Mucosa of gallbladder (tissue), 1 donor: ENCODE results near the gene HMX1. TPM values are rescaled to one million over a fixed set of nuclear protein-coding genes. Genes with fewer than 3 reads are reported as not detected.

Source experiments
- DNase-seq: peaks from one replicate; pipeline ENCODE4 v3.0.0-alpha.2; 2020; ENCODE audit warnings: low spot score
- total RNA-seq: library from RNA; stranded (reverse); gene quantifications from one replicate; pipeline ENCODE4 v1.2.1, GENCODE V29; 2021
- donor health status: DM: no; HTN: no; CAD: no.

The HMX1 gene
- not detected for total RNA-seq

DNA sequence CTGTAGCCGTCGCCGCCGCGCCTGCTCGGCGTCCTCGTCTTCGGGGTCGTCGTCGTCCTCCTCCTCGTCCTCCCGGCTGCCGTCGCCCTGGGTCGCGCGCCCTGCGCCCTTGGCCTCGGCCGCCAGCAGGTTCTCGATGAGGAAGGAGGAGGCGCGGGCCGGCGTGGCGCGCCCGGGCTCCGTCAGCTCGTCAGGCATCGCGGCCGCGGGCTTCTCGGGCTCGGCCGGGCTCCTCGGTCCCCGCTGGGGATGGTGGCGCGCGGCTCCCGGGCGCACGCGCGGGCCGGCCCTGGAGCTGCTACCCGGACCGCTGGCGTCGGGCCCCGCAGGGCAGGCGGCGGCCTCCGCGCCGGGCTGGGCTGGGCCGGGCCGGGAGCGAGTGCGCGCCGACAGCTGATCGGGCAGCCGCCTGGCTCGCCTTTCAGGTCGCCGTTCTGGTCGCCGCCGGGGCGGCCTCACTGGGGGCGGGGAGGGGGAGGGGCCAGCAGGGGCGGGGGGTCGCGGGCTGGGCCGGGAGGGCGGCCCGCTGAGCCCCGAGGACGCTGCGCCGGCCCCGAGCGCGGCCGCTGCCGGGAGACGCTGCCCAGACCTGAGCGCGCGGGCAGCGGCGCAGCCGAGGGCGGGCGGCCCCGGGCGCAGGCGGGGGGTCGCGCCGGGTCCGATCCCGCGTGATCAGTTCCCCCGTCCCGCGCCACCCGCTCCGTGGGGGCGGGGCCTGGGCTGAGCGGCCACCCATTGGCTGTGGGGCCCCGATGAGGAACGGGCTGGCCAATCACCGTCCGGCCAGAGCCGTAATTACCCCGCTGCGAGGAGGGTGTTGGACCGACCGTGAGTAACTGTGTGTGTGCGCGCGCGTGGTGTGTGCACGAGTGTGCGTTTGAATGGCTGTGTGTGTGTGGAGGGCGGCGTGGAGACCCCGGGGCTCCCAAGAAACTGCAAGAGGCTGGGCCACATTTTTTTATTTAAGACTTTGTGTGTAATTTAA lies at the start of gene HMX1:
Gene HMX1, minus strand, starts transcription at position 423 of the 985 bp plus-strand sequence. Its CDS starts 225 bp downstream, at position 198.
- DNase-seq = no peak

DNA sequence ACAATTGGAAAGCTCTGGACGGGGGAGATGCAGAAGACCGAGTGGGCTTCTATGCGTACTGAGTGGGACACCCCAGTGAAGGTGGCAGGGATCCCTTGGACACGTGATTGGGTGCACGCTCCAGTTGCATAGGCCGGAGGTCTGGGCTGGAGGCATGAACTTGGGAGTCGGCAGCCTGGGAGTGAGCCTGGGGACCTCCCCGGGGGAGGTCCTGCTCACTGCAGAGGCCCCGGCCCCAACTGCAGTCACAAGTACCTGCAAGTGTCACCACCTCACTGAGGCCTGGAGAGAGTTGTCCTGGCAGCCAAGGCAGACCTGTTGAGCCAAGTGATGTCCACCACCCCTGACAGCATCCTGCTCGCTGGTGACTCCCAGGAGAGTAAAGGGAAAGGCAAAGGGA lies 49.3 kb upstream of the HMX1 start:
- DNase-seq = no peak

DNA sequence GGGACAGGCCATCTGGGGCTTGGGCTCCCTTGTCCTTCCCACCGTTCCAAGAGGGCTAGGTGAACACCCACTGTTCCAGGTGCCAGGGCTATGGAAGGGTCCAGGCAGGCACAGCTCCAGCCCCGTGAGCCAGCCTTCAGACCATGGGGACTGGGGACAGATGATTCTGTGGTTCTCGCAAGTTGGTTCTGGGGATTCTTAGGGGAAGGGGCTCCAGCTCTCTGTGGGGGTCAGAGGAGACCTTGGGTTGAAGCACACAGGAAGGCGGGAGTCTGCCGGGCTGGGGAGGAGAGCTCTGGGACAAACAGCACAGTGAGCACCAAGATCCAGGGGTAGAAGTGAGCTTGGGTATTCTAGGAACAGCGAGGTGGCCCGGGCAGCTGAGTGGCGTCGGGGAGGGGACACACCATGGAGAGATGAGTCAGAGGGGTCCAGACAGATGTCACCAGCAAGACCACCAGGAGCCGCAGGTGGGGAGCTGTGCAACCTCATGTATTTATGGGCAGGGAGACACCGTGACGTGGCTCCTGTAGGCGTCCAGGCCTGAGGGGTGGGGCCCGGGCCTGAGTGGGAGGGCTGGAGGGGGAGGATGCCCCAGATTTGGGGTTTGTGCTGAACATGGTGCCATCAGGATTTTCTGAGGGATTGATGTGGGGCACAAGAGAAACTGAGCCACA lies 48.8 kb upstream of the HMX1 start:
- peak; percentile 5 for DNase-seq

DNA sequence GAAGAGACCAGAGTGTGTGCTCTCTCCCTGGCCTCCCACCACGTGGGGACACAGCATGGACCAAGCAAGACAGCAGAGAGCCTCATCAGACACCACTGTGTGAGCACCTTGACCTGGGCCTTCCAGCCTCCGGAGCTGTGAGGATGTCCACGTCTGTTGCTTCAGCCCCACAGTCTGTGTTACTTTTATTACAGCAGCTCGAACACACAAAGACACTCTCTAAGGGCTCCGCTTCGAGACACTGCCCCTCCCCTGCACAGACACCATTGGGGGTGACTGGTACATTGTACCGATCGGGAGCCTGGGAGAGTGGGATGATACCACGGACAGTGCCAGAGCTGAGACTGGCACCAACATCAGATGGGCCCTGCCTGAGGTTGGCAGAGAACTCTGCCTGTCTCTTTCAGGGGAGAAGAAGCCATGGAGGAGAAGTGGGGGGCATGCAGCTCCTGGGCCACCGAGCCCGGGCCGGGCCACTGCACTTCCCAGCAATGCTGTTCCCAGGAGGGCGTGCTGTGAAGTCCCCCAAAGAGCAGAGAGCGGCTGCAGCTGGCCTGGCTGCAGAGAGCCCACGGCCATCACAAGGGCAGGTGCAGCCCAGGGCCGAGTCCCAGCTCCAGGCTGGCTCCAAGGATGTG lies 48.1 kb upstream of the HMX1 start:
- DNase-seq = peak; percentile 6

DNA sequence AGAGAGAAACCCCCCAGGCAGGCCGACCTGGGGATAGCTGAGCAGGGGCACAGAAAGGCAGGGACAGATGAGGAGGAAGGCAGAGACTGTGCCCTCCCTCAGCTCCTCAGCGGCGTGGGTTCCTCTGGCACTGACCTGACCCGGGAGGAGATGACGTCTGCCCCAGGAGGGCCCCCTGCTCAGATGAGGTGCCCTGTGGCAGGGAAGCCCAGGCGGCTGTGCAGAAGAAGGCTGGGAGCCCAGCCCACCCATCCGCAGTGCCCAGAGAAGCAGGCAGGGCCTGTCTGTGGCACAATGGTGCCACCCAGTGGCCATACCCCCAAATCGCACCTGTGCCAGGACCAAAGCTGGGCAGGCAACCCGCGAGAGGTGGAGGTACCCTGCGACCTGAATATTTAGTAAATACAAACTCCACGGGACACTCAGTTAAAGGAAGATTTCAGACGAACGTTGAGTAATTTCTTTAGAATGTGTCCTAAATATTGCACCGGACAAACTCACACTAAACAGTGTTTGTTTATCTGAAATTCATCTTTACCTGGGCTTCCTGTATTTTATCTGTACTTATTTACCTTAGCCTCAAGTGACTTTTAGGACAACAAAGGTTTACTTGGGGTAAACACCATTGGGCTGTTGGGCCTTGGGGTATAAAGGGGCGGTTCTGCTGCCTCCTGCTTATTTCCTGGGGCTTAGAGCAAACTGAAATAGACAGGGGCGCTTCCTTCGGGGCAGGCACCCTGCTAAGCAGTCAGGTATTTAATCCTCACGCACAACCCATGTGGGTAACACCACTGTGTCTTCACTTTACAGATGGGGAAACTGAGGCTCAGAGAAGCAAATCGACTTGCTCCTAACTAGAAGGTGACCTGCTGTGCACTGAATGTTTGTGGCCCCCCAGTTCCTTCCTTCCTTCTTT lies 46.5 kb upstream of the HMX1 start:
- DNase-seq = peak; percentile 50

DNA sequence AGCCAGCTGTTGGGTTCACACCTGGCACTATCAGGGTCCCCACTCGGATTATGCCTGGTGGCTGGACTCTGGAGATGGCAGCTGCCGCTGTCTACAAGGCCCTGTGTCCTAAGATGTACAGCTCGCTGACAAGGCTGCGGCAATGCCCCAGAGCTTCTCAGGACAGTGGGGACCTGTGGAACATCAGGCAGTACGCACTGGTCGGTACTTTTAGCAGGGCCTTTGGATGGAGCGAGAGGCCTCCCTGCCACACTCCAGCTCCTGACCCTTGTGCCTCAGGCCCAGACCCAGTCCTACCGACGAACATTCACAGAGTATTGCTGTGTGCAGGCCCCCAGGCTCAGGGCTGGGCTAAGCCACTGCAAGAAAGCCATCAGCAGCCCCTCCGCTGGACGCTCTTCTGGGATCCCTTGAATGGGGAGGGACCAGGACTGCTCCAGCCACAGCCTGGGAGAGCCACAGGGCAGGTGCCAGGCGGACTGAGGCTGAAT lies 45.7 kb upstream of the HMX1 start:
- peak; percentile 4 for DNase-seq

DNA sequence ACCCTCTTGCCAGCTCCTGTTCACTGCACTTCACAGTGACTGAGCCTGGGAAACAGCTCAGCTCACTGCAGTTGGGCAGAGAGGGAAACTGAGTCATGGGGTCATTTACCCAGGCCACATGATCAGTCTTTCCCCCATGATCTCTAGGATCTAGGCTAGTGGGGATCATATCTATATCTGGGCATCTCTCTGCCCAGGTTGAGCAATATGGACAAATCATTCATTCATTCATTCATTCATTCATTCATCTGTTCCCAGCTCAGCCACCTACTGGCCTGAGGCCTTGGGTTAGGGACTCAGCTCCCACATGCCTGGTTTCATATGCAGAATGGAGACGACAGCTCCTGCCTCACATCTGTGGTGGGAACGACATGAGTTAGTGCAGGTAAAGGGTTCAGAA lies 45.3 kb upstream of the HMX1 start:
- DNase-seq = no peak

DNA sequence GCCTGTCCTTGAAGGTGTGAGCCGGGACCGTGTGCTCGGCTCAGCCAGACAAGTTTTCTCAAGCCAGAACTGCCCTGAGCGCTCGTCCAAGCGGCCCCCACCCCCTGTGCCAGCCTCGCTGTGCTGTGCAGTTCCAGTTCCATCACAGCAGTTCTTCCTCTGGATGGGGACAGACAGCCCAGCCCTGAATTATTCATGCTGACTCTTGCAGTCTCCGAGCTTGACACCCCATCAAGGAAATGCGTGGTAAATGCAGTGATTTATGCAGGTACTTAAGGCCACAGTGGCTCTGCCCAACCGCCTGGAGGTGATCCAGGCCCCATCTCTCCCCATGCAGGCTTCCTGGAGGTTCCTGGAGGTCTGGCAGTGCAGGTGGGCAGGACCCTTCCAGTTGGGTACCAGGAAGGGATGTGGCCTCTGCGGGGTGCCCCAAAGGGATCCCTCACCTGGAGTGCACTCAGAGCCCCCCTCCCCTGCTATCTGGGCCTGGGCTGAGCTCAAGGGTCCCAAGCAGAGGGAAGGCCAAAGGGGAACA lies 44.8 kb upstream of the HMX1 start:
- no peak for DNase-seq

DNA sequence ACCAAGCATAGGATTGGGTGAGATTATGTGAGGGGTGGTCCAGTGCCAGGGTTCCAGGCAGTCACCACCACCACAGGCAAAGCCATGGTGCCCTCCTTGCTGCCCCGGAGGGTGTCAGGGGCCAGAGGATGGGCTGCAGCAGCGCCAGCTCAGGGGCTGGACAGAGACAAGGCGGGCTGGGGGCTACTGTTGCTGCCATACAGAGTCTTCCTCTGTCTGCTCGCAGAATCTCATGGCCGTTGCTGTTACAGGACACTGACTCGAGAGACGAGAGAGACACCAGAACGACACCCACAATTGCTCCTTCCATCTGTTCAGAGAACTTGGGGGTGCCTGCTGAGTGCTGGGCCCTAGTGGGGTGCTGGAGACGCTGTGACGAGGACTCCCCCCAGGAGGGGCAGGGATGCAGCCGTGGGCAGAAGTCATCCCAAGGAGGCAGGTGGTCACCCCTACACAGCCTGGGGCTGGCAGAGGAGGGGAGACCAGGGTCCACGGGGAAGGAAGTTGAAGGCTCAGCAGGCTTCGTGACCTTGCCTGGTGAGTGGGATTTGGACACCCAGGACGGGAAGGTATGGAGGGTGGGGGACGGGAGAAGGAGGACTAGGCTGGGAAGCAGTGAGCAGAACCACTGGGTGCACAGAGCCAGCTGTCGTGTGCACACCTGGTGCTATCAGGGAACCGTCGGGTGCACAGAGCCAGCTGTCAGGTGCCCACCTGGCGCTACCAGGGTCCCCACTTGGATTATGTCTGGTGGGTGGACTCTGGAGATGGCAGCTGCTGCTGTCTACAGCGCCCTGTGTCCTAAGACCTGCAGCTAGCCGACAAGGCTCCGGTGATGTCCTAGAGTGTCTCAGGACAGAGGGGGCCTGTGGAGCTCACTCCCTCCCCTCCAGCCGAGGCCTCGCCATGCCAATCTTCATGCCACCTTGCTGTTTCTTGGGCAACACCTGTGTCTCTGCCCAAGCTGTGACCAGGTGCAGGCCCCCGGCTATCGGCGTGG lies 43.9 kb upstream of the HMX1 start:
- no peak for DNase-seq

DNA sequence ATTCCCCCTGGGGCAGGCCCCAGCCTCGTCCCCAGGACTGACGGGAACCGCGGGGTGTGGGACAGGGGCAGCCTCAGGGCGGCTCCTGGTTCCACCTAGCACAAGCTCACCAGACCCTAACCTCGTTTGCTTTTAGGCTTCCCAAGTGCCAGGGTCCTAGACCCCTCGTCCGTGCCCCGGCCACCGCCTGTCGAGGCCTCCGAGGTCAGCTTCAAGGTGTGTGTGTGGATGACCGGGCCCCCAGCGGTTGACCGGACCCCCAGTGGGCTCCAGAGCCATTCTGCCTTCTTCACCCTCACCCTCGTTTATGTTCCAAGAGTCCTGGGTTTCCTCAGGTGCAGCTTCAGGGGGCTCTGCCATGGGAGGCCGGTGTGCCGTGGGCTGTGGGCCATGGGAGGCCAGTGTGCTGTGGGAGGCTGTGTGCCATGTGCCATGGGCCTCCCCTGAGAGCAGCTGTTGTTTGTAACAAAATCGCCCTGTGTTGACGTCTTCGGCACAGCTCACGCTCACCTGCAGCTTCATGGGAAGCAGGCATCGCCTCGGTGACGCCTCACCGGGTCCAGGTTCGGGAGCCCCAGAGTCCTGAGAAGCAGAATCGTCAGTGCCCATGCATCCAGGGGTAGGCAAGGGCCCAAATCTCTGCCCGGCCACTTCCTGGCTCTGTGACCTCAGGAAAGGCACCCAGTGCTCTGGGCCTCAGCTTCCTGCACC lies 43.0 kb upstream of the HMX1 start:
- DNase-seq = no peak

DNA sequence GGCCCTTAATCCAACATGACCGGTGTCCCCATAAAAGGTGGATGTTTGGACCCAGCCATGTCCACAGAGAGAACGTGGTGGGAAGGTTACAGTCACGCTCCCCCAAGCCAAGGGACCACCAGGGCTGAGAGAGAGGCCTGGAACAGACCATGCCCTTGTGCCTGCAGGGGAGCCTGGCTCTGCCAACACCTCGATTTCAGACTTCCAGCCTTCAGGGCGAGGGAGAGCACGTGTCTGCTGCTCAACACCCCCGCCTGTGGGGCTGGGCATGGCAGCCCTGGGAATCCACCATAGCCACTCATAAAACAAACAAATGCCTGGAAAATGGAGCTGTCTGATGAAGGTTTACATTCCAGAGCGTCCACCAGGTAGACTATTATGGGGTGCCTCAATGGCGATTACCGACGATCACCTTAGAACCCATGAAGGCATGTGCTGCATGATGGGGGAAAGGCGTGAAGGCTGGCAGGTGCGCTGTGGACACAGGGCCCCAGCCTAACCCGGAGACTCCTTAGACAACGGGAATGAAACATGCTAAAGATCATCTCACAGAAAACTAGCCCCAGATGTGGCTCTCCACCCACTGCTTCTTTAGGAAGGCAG lies 42.3 kb upstream of the HMX1 start:
- no peak for DNase-seq

DNA sequence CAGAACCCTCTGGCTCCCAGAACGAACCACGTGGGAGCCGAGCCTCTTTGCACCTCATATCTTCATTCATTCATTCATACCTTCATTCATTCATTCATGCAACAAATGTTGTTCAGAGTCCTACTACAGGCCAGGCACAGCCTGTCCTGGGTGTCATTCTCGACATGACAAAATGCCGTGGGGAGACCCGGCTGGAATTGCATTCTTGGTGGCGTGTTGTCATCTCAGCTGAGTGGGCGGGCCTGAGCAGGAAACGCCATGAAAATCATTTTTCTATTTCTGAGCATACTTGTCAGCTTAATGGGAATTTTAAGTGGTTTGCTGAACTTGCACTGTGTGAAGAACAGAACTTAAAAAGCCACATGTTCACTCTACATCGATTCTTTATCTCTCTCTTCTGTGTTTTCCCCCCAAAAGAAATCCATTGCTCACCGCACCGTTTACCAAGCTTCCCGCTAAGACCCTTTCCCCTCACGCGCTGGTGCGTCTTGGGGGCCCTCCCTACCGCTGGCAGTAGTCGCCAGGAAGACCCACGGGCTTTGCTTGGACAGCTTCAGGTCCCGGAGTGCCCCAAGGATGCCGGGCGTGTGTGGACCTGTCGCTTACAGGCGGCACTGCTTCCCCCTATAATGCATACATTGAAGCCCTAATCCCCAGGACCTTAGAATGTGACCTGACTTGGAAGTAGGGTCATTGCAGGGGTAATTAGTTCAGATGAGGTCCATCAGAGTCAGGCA lies 41.6 kb upstream of the HMX1 start:
- no peak for DNase-seq

DNA sequence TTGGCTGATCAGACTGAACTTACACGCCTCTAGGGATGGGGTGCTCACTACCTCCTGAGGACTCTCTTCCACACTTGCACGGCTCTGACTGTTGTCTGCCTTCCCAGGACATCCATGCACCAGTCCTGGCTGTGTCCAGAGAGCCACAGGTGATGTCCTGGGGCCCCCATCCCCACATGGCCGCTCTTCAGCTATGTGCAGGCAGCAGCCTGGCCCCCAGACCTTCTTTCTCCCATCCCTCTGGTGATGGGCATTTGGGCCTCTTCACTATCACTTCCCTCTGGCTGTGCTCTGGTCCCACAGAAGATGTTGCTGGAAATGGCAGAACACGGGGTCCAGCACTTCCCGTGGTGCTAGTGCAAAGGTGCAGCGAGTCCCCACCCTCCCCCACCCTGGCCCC lies 40.9 kb upstream of the HMX1 start:
- DNase-seq = no peak

DNA sequence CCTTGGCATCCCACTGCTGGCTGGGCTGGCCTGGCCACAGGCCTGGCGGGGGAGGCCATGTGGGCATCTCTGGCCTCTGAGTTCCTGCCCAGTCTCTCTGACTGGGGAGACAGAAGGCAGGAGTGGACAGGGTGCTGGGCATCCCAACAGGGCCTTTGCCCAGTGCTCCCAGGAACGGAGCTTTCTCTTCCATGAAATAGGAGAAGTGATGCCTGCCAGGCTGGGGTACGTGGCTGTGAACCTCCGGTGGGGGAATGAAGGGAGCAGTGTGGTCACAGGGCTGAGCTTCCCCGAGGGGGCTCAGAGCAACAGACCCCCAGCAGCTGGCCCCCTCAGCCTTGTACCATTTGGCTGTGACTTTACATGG lies 40.4 kb upstream of the HMX1 start:
- no peak for DNase-seq

DNA sequence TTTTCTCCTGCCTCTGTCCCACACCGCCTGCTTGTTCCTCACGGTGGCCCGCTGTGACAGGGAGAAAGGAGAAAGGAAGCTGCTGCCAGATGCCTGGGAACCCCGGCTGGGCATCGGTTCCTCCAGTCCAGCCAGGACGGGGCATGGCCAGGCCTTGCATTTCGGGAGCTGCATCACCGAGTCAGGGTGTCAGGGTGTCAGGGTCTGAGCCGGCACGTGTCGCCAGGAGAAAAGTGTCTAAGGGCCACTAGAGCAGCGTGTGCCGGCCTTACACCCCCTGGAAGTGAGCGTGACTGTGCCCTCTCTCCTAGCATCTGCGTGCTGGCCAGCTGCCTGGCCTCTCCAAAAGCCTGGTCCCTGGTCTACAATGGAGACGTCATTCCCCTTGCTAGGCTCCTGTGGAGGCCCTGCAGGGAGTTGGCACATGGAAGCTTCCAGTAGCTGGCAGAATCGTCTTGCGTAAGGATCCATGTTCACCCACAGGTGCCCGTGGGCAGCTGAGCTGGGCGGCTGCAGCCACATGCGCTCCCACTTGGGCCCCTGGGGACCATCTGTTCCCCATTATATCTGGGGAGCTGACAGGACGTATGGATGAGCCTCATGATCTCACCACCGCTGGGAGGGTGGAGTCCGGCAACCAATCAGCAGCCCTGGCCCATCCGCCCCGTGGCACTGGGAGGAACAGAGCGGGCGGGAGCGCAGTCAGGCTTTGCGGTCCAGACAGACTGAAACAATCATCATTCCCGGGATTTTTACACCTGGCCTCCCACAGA lies 39.9 kb upstream of the HMX1 start:
- DNase-seq = no peak

DNA sequence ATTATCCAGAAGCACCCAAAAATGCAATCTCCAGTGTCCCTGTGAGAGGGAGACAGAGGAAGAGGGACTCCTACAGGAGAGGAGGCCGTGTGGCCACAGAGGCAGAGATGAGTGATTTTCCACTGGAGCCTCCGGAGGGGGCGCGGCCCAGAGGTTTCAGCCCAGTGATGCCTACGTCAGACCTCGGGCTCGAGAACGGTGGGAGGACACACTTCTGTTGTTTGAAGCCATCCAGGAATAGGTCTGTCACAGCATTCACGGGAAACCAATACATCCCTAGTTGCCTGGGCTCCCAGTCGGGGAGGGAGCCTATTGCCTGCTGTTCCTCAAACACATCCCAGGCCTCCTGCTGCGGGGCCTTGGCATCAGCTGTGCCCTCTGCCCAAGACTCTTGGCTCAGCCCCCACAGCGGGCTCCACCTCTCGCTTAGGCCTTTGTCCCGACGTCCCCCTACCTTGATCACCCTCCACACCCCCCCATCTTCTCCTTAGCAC lies 39.2 kb upstream of the HMX1 start:
- no peak for DNase-seq
